Activated CD4-positive, alpha-beta T cell treated with anti-CD3 and anti-CD28 coated beads for 1 hour (primary cell): Measurements from ENCODE around the gene SETX.

Source experiments
- DNase-seq: peaks from one replicate; pipeline ENCODE4 v3.0.0-alpha.2; 2020

Gene SETX

GRCh38 chr9:132283863-132284262 is 70.9 kb downstream of the SETX start:
- DNase-seq = no peak

GRCh38 chr9:132283165-132283564 is 71.6 kb downstream of the SETX start:
- DNase-seq = no peak

- no peak for DNase-seq
Measured at GRCh38 chr9:132274861-132275260, 79.9 kb downstream of the SETX start.

- DNase-seq = peak; percentile 29
Measured at GRCh38 chr9:132269704-132270516, 84.9 kb downstream of the SETX start.

- peak; percentile 55 for DNase-seq
Measured at GRCh38 chr9:132268725-132269352, 85.9 kb downstream of the SETX start.

GRCh38 chr9:132267660-132268059 is 87.1 kb downstream of the SETX start:
- DNase-seq = no peak

GRCh38 chr9:132266017-132266416 is 88.8 kb downstream of the SETX start:
- DNase-seq = no peak

GRCh38 chr9:132260846-132261245 is 93.9 kb downstream of the SETX start:
- no peak for DNase-seq

GRCh38 chr9:132250324-132251262 is 104.2 kb downstream of the SETX start:
- DNase-seq = no peak

GRCh38 chr9:132249690-132250089 is 105.1 kb downstream of the SETX start:
- no peak for DNase-seq

GRCh38 chr9:132249123-132249522 is 105.7 kb downstream of the SETX start:
- no peak for DNase-seq

GRCh38 chr9:132247942-132248341 is 106.8 kb downstream of the SETX start:
- no peak for DNase-seq

- DNase-seq = no peak
Measured at GRCh38 chr9:132245465-132245864, 109.3 kb downstream of the SETX start.

GRCh38 chr9:132244582-132245455 is 110.0 kb downstream of the SETX start:
- DNase-seq = no peak

GRCh38 chr9:132243156-132244074 is 111.4 kb downstream of the SETX start:
- no peak for DNase-seq

- DNase-seq = no peak
Measured at GRCh38 chr9:132242621-132243155, 112.1 kb downstream of the SETX start.

- peak; percentile 41 for DNase-seq
Measured at GRCh38 chr9:132241840-132242620, 112.8 kb downstream of the SETX start.

- no peak for DNase-seq
Measured at GRCh38 chr9:132241483-132241839, 113.3 kb downstream of the SETX start.

- DNase-seq = peak; percentile 99
Measured at GRCh38 chr9:132240841-132241482, 113.8 kb downstream of the SETX start.
